Measurements from ENCODE around the gene TSHZ2.

DNA sequence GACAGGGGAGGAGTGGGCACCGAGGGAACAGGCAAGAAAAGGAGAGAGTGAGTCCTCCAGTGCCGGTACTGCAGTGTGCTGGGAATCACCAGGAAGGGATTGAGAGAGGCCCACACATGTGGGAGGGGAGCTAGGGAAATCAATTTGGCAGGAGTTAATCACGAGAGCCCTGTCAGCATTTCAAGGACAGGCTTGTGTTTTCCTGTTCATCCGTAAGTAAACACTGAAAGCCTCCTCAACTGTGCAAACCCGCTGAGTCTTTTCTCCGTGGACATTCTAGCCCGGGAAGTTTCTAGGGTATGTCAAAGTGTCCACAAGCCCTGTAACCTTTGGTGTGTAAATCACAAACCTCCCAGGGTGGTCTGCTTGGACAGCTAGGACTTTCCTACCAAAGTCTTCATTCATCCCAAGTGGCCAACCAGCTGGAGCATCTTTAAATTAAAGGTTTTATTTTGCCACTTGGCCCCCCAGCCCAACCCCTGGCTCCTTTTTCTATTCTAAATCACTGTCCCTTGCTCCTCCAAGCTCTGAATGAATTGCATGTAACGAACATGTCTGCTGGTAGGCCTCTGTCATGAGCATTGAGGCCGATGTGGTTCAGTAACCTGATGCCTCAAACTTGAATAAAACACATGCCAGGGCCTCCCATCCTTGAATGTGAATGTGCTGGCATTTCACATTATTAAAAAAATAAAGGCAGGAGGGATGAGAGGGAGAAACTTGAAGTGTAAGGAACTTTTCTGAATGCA is 472.4 kb downstream of the TSHZ2 start:
- no peak for TF ChIP-seq CTBP1 (IDR thresholded peaks at IDR 0.05; ENCODE audit: borderline replicate concordance)
- no peak for TF ChIP-seq ZNF384 (IDR thresholded peaks at IDR 0.05)
- no peak for TF ChIP-seq FOXM1 (IDR thresholded peaks at IDR 0.05; ENCODE audit: borderline replicate concordance)
- TF ChIP-seq FOXA1 (IDR thresholded peaks at IDR 0.05) = no peak
- TF ChIP-seq SP1 (IDR thresholded peaks at IDR 0.05) = no peak
- TF ChIP-seq BHLHE40 (IDR thresholded peaks at IDR 0.05; ENCODE audit: borderline replicate concordance) = no peak
- no peak for TF ChIP-seq HDGF (IDR thresholded peaks at IDR 0.05; ENCODE audit: borderline replicate concordance)
- TF ChIP-seq SUZ12 (IDR thresholded peaks at IDR 0.05) = no peak
- TF ChIP-seq ELF4 (IDR thresholded peaks at IDR 0.05) = no peak
- no peak for TF ChIP-seq FOXK2 (IDR thresholded peaks at IDR 0.05)
- TF ChIP-seq NFRKB (IDR thresholded peaks at IDR 0.05) = no peak

All from HEK293T (cell line).